ENCODE measurements around the gene CTU1. TPM values are rescaled to one million over a fixed set of nuclear protein-coding genes. Genes with fewer than 3 reads are reported as not detected.

CTU1 gene
- total and polyA plus RNA-seq, 2 of the 4 experiments (the other 2 are of a cell fraction): 2.0 to 3.3 TPM

- H2BK120ac ChIP-seq (ENCODE audit: low read depth, low read length): no peak within 1 kb of the TSS
- H4K91ac ChIP-seq (ENCODE audit: insufficient read depth, low read depth, low read length): no peak within 1 kb of the TSS
- DNase-seq (no peak), ATAC-seq (ENCODE audit: low read depth) (no peak)
- ChIA-PET CTCF (no interaction called here), POLR2A (ENCODE audit: unreplicated experiment) (no interaction called here)
- no peaks in the 10 kb centered on the region for H3K79me1 ChIP-seq (ENCODE audit: low read depth in 1 of 2, low read length in 2 of 2)
- H2AK5ac ChIP-seq (ENCODE audit: low read depth, low read length): no peak within 1 kb of the TSS
- H3K23ac ChIP-seq (ENCODE audit: low read depth, low read length): no peak within 1 kb of the TSS
- H3K27me3 ChIP-seq (ENCODE audit: control insufficient read depth, insufficient read depth, low read length): no peaks in the 10 kb centered on the region
- H4K5ac ChIP-seq (ENCODE audit: low read depth, low read length): no peak within 1 kb of the TSS
- no peak within 1 kb of the TSS for H3K4me3 ChIP-seq (ENCODE audit: insufficient read depth, low read depth, low read length)
- no peak within 1 kb of the TSS for H2AFZ ChIP-seq (replicated peaks; ENCODE audit: low read length, poor library complexity)
- dilution Hi-C loops (cut with HindIII; ENCODE audit: low sequenced_read_pairs, unreplicated experiment): no loop called here
- in situ Hi-C loops (cut with MboI; ENCODE audit: low sequenced_read_pairs): no loop called here
- H3K4me2 ChIP-seq (ENCODE audit: low read depth, low read length): no peak within 1 kb of the TSS
- intact Hi-C loops (cut with micrococcal nuclease): no loop called here
- no peaks in the 10 kb centered on the region for H3K4me1 ChIP-seq (ENCODE audit: control insufficient read depth, insufficient read depth, low read length)
- H3K9me3 ChIP-seq (ENCODE audit: control insufficient read depth, insufficient read depth, low read length): no peaks in the 10 kb centered on the region; the same call in none of the 2 replicates
- H3K14ac ChIP-seq (replicated peaks; ENCODE audit: low read depth, low read length): no peak within 1 kb of the TSS
- no TSS peak for BruUV-seq (replicated peaks)
- no peak for TF ChIP-seq POLR2A (IDR thresholded peaks at IDR 0.05; ENCODE audit: low read depth, low read length)
- no peak for TF ChIP-seq NFE2L2 (IDR thresholded peaks at IDR 0.05; ENCODE audit: low read depth, low read length)
- no peak for TF ChIP-seq CHD1 (IDR thresholded peaks at IDR 0.05; ENCODE audit: low read depth, low read length)
- no peak for TF ChIP-seq BHLHE40 (IDR thresholded peaks at IDR 0.05; ENCODE audit: low read depth, low read length)
- no peak for TF ChIP-seq FOS (IDR thresholded peaks at IDR 0.05; ENCODE audit: low read depth, low read length)
- TF ChIP-seq, protein P1, sequence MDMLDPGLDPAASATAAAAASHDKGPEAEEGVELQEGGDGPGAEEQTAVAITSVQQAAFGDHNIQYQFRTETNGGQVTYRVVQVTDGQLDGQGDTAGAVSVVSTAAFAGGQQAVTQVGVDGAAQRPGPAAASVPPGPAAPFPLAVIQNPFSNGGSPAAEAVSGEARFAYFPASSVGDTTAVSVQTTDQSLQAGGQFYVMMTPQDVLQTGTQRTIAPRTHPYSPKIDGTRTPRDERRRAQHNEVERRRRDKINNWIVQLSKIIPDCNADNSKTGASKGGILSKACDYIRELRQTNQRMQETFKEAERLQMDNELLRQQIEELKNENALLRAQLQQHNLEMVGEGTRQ (IDR thresholded peaks at IDR 0.05; ENCODE audit: low read depth, low read length): no peak
- no peak for TF ChIP-seq RCOR1 (IDR thresholded peaks at IDR 0.05; ENCODE audit: insufficient replicate concordance, low read length)
- TF ChIP-seq CEBPB (IDR thresholded peaks at IDR 0.05; ENCODE audit: low read depth, low read length): no peak
- TF ChIP-seq, protein P2, sequence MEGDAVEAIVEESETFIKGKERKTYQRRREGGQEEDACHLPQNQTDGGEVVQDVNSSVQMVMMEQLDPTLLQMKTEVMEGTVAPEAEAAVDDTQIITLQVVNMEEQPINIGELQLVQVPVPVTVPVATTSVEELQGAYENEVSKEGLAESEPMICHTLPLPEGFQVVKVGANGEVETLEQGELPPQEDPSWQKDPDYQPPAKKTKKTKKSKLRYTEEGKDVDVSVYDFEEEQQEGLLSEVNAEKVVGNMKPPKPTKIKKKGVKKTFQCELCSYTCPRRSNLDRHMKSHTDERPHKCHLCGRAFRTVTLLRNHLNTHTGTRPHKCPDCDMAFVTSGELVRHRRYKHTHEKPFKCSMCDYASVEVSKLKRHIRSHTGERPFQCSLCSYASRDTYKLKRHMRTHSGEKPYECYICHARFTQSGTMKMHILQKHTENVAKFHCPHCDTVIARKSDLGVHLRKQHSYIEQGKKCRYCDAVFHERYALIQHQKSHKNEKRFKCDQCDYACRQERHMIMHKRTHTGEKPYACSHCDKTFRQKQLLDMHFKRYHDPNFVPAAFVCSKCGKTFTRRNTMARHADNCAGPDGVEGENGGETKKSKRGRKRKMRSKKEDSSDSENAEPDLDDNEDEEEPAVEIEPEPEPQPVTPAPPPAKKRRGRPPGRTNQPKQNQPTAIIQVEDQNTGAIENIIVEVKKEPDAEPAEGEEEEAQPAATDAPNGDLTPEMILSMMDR (conservative IDR thresholded peaks at IDR 0.05; ENCODE audit: low read depth, low read length): no peak
- TF ChIP-seq MAFK (IDR thresholded peaks at IDR 0.05; ENCODE audit: low read depth, low read length): no peak
- TF ChIP-seq MAZ (IDR thresholded peaks at IDR 0.05; ENCODE audit: borderline replicate concordance, low read depth, low read length): no peak
- no peak for TF ChIP-seq MXI1 (IDR thresholded peaks at IDR 0.05; ENCODE audit: borderline replicate concordance, low read depth, low read length)
- no peak for TF ChIP-seq ELK1 (IDR thresholded peaks at IDR 0.05; ENCODE audit: borderline replicate concordance, low read depth, low read length)
- no peak for TF ChIP-seq RAD21 (IDR thresholded peaks at IDR 0.05; ENCODE audit: low read length)
- no peak for TF ChIP-seq RFX5 (IDR thresholded peaks at IDR 0.05; ENCODE audit: low read depth, low read length)
- TF ChIP-seq SMC3 (IDR thresholded peaks at IDR 0.05; ENCODE audit: low read depth, low read length): no peak
- no peak within 1 kb of the TSS for H3K4ac ChIP-seq (ENCODE audit: low read depth, low read length)
- no peaks in the 10 kb centered on the region for H4K20me1 ChIP-seq (ENCODE audit: insufficient read depth, low read length)
- H2BK5ac ChIP-seq (ENCODE audit: low read depth, low read length, poor library complexity, severe bottlenecking): no peak within 1 kb of the TSS
- H3K18ac ChIP-seq (ENCODE audit: low read depth, low read length): no peak within 1 kb of the TSS
- no peak within 1 kb of the TSS for H3K9ac ChIP-seq (ENCODE audit: low read depth, low read length)
- no peaks in the 10 kb centered on the region for H3K36me3 ChIP-seq (ENCODE audit: control insufficient read depth, insufficient read depth, low read length)
- H2AK9ac ChIP-seq (replicated peaks; ENCODE audit: low read depth, low read length, poor library complexity): no peak within 1 kb of the TSS
- 11% methylated on average over 1 of the region's 7 CpGs; no CpG with 5 or more reads in 1 of the 2 experiments for WGBS, 2 experiments (ENCODE audit: extremely low coverage in 2 of 2, insufficient read length in 1 of 2)
- no peak within 1 kb of the TSS for H2BK15ac ChIP-seq (ENCODE audit: low read depth, low read length)
- H3K56ac ChIP-seq (ENCODE audit: extremely low read depth, insufficient read depth, low read length): no peak within 1 kb of the TSS
- no peak within 1 kb of the TSS for H4K8ac ChIP-seq (ENCODE audit: low read depth in 2 of 2, low read length in 2 of 2)
- no peak within 1 kb of the TSS for H3K27ac ChIP-seq (ENCODE audit: insufficient read depth, low read length)
- H3K9me1 ChIP-seq (ENCODE audit: insufficient read depth, low read length): no peaks in the 10 kb centered on the region
- H2BK20ac ChIP-seq (ENCODE audit: low read depth, low read length): no peak within 1 kb of the TSS
Measured at GRCh38 chr19:51082611-51083010, 25.6 kb downstream of the CTU1 start, which contains the start of gene KLK14. Gene KLK14, minus strand, starts transcription at chr19:51082887. Its CDS starts 273 bp downstream, at chr19:51082614.

Data from IMR-90 (cell line).